Gastrocnemius medialis (tissue), 4 donors: ENCODE measurements around the gene ITGA3.

Experiments used
- CTCF ChIP-seq, 5 experiments: fragments of 450-650 bp in 3 of 5; fragments of 200-600 bp in 2 of 5; sonication (generic) in 2 of 5; IDR thresholded peaks in 4 of 5; conservative IDR thresholded peaks in 1 of 5; 1 replicate in 4 of 5; 2 replicates in 1 of 5; pipeline ENCODE4 v1.5.1; 2016 to 2019; ENCODE audit warnings: antibody characterized with exemption in 5 of 5, mild to moderate bottlenecking in 3 of 5, moderate library complexity in 3 of 5
- POLR2A ChIP-seq, 2 donors: fragments of 450-650 bp; IDR thresholded peaks; one replicate each; pipeline ENCODE4 v1.6.1; 2017; ENCODE audit warnings: antibody characterized with exemption in 2 of 2, mild to moderate bottlenecking in 2 of 2, moderate library complexity in 2 of 2

- TF ChIP-seq CTCF (IDR thresholded peaks at IDR 0.05 in 4 of 5, conservative IDR thresholded peaks at IDR 0.05 in 1 of 5) = no peak
- no peak for TF ChIP-seq POLR2A (IDR thresholded peaks at IDR 0.05)
Measured at GRCh38 chr17:50071692-50072091, 15.8 kb downstream of the ITGA3 start.
